Neuronal stem cell (in vitro differentiated cells): ENCODE data around the gene PFKFB4.

Experiments used
- DNase-seq: peaks from one replicate; pipeline ENCODE4 v3.0.0-alpha.2; 2013; ENCODE audit warnings: low spot score
- H2AFZ ChIP-seq: one replicate; pipeline ENCODE4 v1.6.1; 2013; ENCODE audit warnings: mild to moderate bottlenecking, low read length, inconsistent platforms
- H2AK5ac ChIP-seq: 2 replicates; pipeline ENCODE4 v1.6.1; 2013; ENCODE audit warnings: low read depth, mild to moderate bottlenecking, inconsistent platforms, low read length, moderate library complexity, mixed read lengths
- H2BK120ac ChIP-seq: 2 replicates; pipeline ENCODE4 v1.6.1; 2013; ENCODE audit warnings: low read depth, mild to moderate bottlenecking, inconsistent platforms, low read length, moderate library complexity, mixed read lengths
- H2BK12ac ChIP-seq: one replicate; pipeline ENCODE4 v1.6.1; 2013; ENCODE audit warnings: low read length, inconsistent platforms
- H2BK15ac ChIP-seq: 2 replicates; pipeline ENCODE4 v1.6.1; 2013; ENCODE audit warnings: mild to moderate bottlenecking, low read length, inconsistent platforms, mixed read lengths
- H2BK5ac ChIP-seq: one replicate; pipeline ENCODE4 v1.6.1; 2013; ENCODE audit warnings: inconsistent platforms, mild to moderate bottlenecking, low read length, moderate library complexity
- H3K14ac ChIP-seq: one replicate; pipeline ENCODE4 v1.6.1; 2013; ENCODE audit warnings: low read length, inconsistent platforms
- H3K18ac ChIP-seq: 2 replicates; pipeline ENCODE4 v1.6.1; 2013; ENCODE audit warnings: low read length, inconsistent platforms
- H3K23ac ChIP-seq: 2 replicates; pipeline ENCODE4 v1.6.1; 2013; ENCODE audit warnings: low read depth, mild to moderate bottlenecking, mixed read lengths, low read length, inconsistent platforms; ENCODE audit not compliant: poor library complexity
- H3K27ac ChIP-seq: replicated peaks from 3 replicates; pipeline ENCODE4 v1.5.1; 2013; ENCODE audit warnings: low read length, inconsistent platforms
- H3K27me3 ChIP-seq, 3 experiments: 2 replicates each; pipeline ENCODE4 v1.6.1; 2013; ENCODE audit warnings: low read length in 3 of 3, mild to moderate bottlenecking in 2 of 3, inconsistent platforms in 1 of 3, low read depth in 1 of 3, mixed read lengths in 1 of 3, moderate library complexity in 1 of 3; ENCODE audit not compliant: control insufficient read depth in 3 of 3, insufficient read depth in 3 of 3
- H3K36me3 ChIP-seq, 2 donors: replicated peaks in 1 of 2; 2 replicates each; pipeline ENCODE4 v1.6.1; 2013; ENCODE audit warnings: low read length in 2 of 2; ENCODE audit not compliant: control insufficient read depth in 2 of 2, insufficient read depth in 2 of 2
- H3K4ac ChIP-seq: 2 replicates; pipeline ENCODE4 v1.6.1; 2013; ENCODE audit warnings: inconsistent platforms, mild to moderate bottlenecking, low read length, moderate library complexity
- H3K4me1 ChIP-seq, 2 donors: 1 replicate in 1 of 2; 2 replicates in 1 of 2; pipeline ENCODE4 v1.6.1; 2013; ENCODE audit warnings: low read length in 2 of 2, low read depth in 1 of 2; ENCODE audit not compliant: control insufficient read depth in 2 of 2, insufficient read depth in 1 of 2
- H3K4me2 ChIP-seq: one replicate; pipeline ENCODE4 v1.6.1; 2013; ENCODE audit warnings: mild to moderate bottlenecking, low read length, inconsistent platforms; ENCODE audit not compliant: insufficient read depth, poor library complexity, severe bottlenecking
- H3K4me3 ChIP-seq, 2 donors: 2 replicates each; pipeline ENCODE4 v1.5.1; 2013; ENCODE audit warnings: low read length in 2 of 2, mild to moderate bottlenecking in 2 of 2, inconsistent platforms in 1 of 2, moderate library complexity in 1 of 2
- H3K79me1 ChIP-seq: one replicate; pipeline ENCODE4 v1.6.1; 2013; ENCODE audit warnings: low read depth, mild to moderate bottlenecking, inconsistent platforms, low read length, moderate library complexity
- H3K9ac ChIP-seq: one replicate; pipeline ENCODE4 v1.6.1; 2013; ENCODE audit warnings: mild to moderate bottlenecking, low read depth, low read length, inconsistent platforms; ENCODE audit not compliant: poor library complexity
- H3K9me3 ChIP-seq, 2 donors: replicated peaks in 1 of 2; 2 replicates each; pipeline versions ENCODE3 to v1.6.1; 2013; ENCODE audit warnings: low read length in 2 of 2, mild to moderate bottlenecking in 2 of 2, inconsistent platforms in 1 of 2, low read depth in 1 of 2, mixed read lengths in 1 of 2, moderate library complexity in 1 of 2; ENCODE audit not compliant: control insufficient read depth in 2 of 2, insufficient read depth in 1 of 2
- H4K8ac ChIP-seq: one replicate; pipeline ENCODE4 v1.6.1; 2013; ENCODE audit warnings: low read depth, mild to moderate bottlenecking, inconsistent platforms, low read length, moderate library complexity
- H4K91ac ChIP-seq: one replicate; pipeline ENCODE4 v1.6.1; 2013; ENCODE audit warnings: low read length, low read depth, mild to moderate bottlenecking, inconsistent platforms; ENCODE audit not compliant: poor library complexity
- WGBS, 2 donors: extraction: QIAGEN DNeasy Blood & Tissue Kit; methylation state at CpG; one replicate each; pipeline ENCODE4 v1.1.7; 2013; ENCODE audit warnings: missing lambda C conversion rate in 2 of 2, mixed read lengths in 1 of 2; ENCODE audit not compliant: insufficient read length in 2 of 2, insufficient replicate concordance in 1 of 2; ENCODE audit errors: extremely low coverage in 2 of 2; 5-methylcytosine and 5-hydroxymethylcytosine counted together

The PFKFB4 gene

GRCh38 chr3:48504051-48504946 is 52.3 kb downstream of the PFKFB4 start, which contains the start of gene SHISA5:
SHISA5 (minus strand) TSS chr3:48504174; CDS start chr3:48504094, 80 bp downstream.
- peak within 1 kb of the TSS; percentile 98 for H3K9ac ChIP-seq
- H3K18ac ChIP-seq: peak within 1 kb of the TSS; percentile 99
- H3K27me3 ChIP-seq: no peaks in the 10 kb centered on the region
- peak within 1 kb of the TSS; percentile 97 for H3K14ac ChIP-seq
- H2BK15ac ChIP-seq: peak within 1 kb of the TSS; percentile 98
- H3K4me3 ChIP-seq: peak within 1 kb of the TSS; percentile 76 to 90
- peak within 1 kb of the TSS; percentile 96 for H2BK12ac ChIP-seq
- peak within 1 kb of the TSS; percentile 77 for H2BK5ac ChIP-seq
- H2AK5ac ChIP-seq: peak within 1 kb of the TSS; percentile 86
- no CpG with 5 or more reads among the region's 66 CpGs for WGBS, 2 donors
- H3K27ac ChIP-seq: peak within 1 kb of the TSS; percentile 32
- H2AFZ ChIP-seq: peak within 1 kb of the TSS; percentile 98
- H3K36me3 ChIP-seq: peaks cover 5 to 17% of the 10 kb centered on the region in 2 donors
- peak within 1 kb of the TSS; percentile 92 for H3K23ac ChIP-seq
- peaks cover 15 to 21% of the 10 kb centered on the region in 2 donors for H3K4me1 ChIP-seq
- H4K8ac ChIP-seq: no peak within 1 kb of the TSS
- H3K4ac ChIP-seq: peak within 1 kb of the TSS; percentile 85
- H2BK120ac ChIP-seq: no peak within 1 kb of the TSS
- H3K9me3 ChIP-seq: peaks cover 0 to under 1% of the 10 kb centered on the region in 2 donors
- no peak within 1 kb of the TSS for H4K91ac ChIP-seq
- no peaks in the 10 kb centered on the region for H3K79me1 ChIP-seq
- peak within 1 kb of the TSS; percentile 92 for H3K4me2 ChIP-seq
- DNase-seq: peak; percentile 46

GRCh38 chr3:48503401-48504050 is 53.1 kb downstream of the PFKFB4 start:
- peak overlapping the region; percentile 86 for H2AK5ac ChIP-seq
- H3K36me3 ChIP-seq: peaks cover 5 to 22% of the 10 kb centered on the region in 2 donors
- H3K4ac ChIP-seq: peak overlapping the region; percentile 85
- peaks cover 0 to 5% of the 10 kb centered on the region in 2 donors for H3K9me3 ChIP-seq
- H2BK12ac ChIP-seq: peak overlapping the region; percentile 96
- no peaks in the 10 kb centered on the region for H3K79me1 ChIP-seq
- no peak overlapping the region for H4K91ac ChIP-seq
- no peak overlapping the region for H2BK120ac ChIP-seq
- no peak overlapping the region for H2BK5ac ChIP-seq
- peak overlapping the region; percentile 92 for H3K4me2 ChIP-seq
- peak overlapping the region; percentile 32 for H3K27ac ChIP-seq
- peak overlapping the region; percentile 98 for H2AFZ ChIP-seq
- DNase-seq: peak; percentile 33
- H3K18ac ChIP-seq: peak overlapping the region; percentile 99
- H2BK15ac ChIP-seq: peak overlapping the region; percentile 98
- H3K23ac ChIP-seq: peak overlapping the region; percentile 92
- peak overlapping the region; percentile 98 for H3K9ac ChIP-seq
- H3K4me1 ChIP-seq: peaks cover 15 to 21% of the 10 kb centered on the region in 2 donors
- no peak overlapping the region for H4K8ac ChIP-seq
- no CpG with 5 or more reads among the region's 26 CpGs for WGBS, 2 donors
- H3K4me3 ChIP-seq: peak overlapping the region; percentile 76 to 90
- no peaks in the 10 kb centered on the region for H3K27me3 ChIP-seq
- peak overlapping the region; percentile 97 for H3K14ac ChIP-seq

- H2BK15ac ChIP-seq: peak overlapping the region; percentile 72
- H2AFZ ChIP-seq: no peak overlapping the region
- H3K79me1 ChIP-seq: no peaks in the 10 kb centered on the region
- no peak overlapping the region for H3K4ac ChIP-seq
- H2AK5ac ChIP-seq: peak overlapping the region; percentile 18
- no CpG with 5 or more reads among the region's 6 CpGs for WGBS, 2 donors
- H2BK120ac ChIP-seq: no peak overlapping the region
- no peak overlapping the region for H3K4me2 ChIP-seq
- no peak overlapping the region for H2BK12ac ChIP-seq
- no peak overlapping the region for H3K9ac ChIP-seq
- no peak overlapping the region for H4K91ac ChIP-seq
- H3K18ac ChIP-seq: peak overlapping the region; percentile 54
- peak overlapping the region in 1 of 2 donors; percentile 76 for H3K4me3 ChIP-seq
- no peak overlapping the region for H4K8ac ChIP-seq
- no peak overlapping the region for H3K23ac ChIP-seq
- no peak overlapping the region for H2BK5ac ChIP-seq
- peaks cover 5 to 30% of the 10 kb centered on the region in 2 donors for H3K36me3 ChIP-seq
- DNase-seq: no peak
- H3K27ac ChIP-seq: no peak overlapping the region
- no peak overlapping the region for H3K14ac ChIP-seq
- peaks cover 15 to 21% of the 10 kb centered on the region in 2 donors for H3K4me1 ChIP-seq
- peaks cover 0 to 9% of the 10 kb centered on the region in 2 donors for H3K9me3 ChIP-seq
- H3K27me3 ChIP-seq: no peaks in the 10 kb centered on the region
Measured at GRCh38 chr3:48502728-48503168, 53.9 kb downstream of the PFKFB4 start.
